Measurements from ENCODE around the gene COG2.

Gene COG2

DNA sequence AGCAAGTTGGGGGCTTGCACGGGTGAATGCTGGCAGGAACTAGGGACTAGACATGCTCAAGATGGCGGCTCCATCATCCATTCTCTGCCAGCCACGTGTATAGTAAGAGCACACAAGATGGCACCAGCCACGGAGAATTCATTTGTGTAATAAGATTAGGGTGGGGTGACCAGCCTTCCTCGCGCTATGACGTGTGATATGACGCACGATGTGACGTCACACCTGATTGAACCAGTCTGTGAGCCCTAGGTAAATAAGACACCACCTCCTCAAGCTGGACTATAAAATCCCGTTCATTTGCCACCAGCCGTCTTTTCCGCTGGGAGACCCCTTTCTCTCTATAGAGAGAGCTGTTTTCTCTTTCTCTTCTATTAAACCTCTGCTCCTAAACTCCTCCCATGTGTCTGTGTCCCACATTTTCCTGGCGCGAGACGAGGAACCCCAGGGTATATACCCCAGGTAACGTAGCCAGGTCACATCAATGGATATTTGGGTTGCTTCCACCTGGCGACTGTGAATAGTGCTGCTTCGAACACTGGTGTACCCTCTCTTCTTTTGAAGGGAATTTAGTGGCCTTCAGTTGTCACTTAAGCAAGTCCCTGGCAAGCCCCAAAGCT lies 18.1 kb upstream of the COG2 start:
- TF ChIP-seq, protein P1, sequence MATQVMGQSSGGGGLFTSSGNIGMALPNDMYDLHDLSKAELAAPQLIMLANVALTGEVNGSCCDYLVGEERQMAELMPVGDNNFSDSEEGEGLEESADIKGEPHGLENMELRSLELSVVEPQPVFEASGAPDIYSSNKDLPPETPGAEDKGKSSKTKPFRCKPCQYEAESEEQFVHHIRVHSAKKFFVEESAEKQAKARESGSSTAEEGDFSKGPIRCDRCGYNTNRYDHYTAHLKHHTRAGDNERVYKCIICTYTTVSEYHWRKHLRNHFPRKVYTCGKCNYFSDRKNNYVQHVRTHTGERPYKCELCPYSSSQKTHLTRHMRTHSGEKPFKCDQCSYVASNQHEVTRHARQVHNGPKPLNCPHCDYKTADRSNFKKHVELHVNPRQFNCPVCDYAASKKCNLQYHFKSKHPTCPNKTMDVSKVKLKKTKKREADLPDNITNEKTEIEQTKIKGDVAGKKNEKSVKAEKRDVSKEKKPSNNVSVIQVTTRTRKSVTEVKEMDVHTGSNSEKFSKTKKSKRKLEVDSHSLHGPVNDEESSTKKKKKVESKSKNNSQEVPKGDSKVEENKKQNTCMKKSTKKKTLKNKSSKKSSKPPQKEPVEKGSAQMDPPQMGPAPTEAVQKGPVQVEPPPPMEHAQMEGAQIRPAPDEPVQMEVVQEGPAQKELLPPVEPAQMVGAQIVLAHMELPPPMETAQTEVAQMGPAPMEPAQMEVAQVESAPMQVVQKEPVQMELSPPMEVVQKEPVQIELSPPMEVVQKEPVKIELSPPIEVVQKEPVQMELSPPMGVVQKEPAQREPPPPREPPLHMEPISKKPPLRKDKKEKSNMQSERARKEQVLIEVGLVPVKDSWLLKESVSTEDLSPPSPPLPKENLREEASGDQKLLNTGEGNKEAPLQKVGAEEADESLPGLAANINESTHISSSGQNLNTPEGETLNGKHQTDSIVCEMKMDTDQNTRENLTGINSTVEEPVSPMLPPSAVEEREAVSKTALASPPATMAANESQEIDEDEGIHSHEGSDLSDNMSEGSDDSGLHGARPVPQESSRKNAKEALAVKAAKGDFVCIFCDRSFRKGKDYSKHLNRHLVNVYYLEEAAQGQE (IDR thresholded peaks at IDR 0.05; ENCODE audit: insufficient read depth in 1 of 2, low read depth in 2 of 2, low read length in 2 of 2) = no peak
- TF ChIP-seq SIN3A (IDR thresholded peaks at IDR 0.05; ENCODE audit: borderline replicate concordance, insufficient read depth, low read length) = no peak
- TF ChIP-seq POLR2AphosphoS5 (IDR thresholded peaks at IDR 0.05; ENCODE audit: low read depth, low read length) = no peak
- TF ChIP-seq FOXP2 (optimal IDR thresholded peaks at IDR 0.05; ENCODE audit: borderline replicate concordance, extremely low read depth, extremely low read length, insufficient read depth) = no peak
- TF ChIP-seq TAF1 (IDR thresholded peaks at IDR 0.05; ENCODE audit: borderline replicate concordance, insufficient read depth, low read length) = no peak

DNA sequence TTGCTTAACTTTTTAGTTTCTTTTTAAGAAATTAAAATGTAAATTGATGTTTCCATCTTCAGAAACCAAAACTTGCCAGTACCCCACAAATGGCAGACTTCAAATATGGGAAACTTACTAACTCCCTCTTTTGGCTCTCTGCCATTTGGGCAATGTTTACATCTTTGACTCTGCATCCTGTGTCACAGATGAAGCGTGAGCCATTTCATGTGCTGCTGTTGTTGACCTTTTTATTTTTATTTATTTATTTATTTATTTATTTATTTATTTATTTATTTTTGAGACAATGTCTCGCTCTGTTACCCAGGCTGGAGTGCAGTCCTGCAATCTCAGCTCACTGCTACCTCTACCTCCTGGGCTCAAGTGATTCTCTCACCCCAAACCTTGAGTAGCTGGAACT lies 16.0 kb upstream of the COG2 start:
- TF ChIP-seq TAF1 (IDR thresholded peaks at IDR 0.05; ENCODE audit: borderline replicate concordance, insufficient read depth, low read length) = no peak
- no peak for TF ChIP-seq FOXP2 (optimal IDR thresholded peaks at IDR 0.05; ENCODE audit: borderline replicate concordance, extremely low read depth, extremely low read length, insufficient read depth)
- no peak for TF ChIP-seq POLR2AphosphoS5 (IDR thresholded peaks at IDR 0.05; ENCODE audit: low read depth, low read length)
- TF ChIP-seq, protein P1 (IDR thresholded peaks at IDR 0.05; ENCODE audit: insufficient read depth in 1 of 2, low read depth in 2 of 2, low read length in 2 of 2) = no peak
- TF ChIP-seq SIN3A (IDR thresholded peaks at IDR 0.05; ENCODE audit: borderline replicate concordance, insufficient read depth, low read length) = no peak

DNA sequence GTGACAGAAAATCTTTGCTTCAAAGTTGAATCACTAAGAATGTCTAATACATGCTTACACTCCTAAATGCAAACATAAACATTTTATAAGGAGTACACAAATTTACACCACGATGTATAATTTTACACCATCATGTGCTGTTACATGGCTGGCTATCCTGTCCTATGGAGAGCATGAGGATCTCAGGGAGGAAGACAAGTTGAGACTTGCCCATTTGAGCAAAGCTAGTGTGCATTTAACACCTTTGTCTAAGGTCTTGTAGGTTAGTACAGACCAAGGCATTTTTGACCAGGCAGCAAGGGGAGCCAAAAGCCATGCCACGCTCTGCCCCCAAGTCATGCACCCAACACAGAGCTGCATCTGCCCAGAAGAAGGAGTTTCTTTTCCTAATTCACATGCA lies 14.5 kb upstream of the COG2 start:
- no peak for TF ChIP-seq FOXP2 (optimal IDR thresholded peaks at IDR 0.05; ENCODE audit: borderline replicate concordance, extremely low read depth, extremely low read length, insufficient read depth)
- TF ChIP-seq POLR2AphosphoS5 (IDR thresholded peaks at IDR 0.05; ENCODE audit: low read depth, low read length) = no peak
- no peak for TF ChIP-seq SIN3A (IDR thresholded peaks at IDR 0.05; ENCODE audit: borderline replicate concordance, insufficient read depth, low read length)
- TF ChIP-seq, protein P1 (IDR thresholded peaks at IDR 0.05; ENCODE audit: insufficient read depth in 1 of 2, low read depth in 2 of 2, low read length in 2 of 2) = no peak
- TF ChIP-seq TAF1 (IDR thresholded peaks at IDR 0.05; ENCODE audit: borderline replicate concordance, insufficient read depth, low read length) = no peak

DNA sequence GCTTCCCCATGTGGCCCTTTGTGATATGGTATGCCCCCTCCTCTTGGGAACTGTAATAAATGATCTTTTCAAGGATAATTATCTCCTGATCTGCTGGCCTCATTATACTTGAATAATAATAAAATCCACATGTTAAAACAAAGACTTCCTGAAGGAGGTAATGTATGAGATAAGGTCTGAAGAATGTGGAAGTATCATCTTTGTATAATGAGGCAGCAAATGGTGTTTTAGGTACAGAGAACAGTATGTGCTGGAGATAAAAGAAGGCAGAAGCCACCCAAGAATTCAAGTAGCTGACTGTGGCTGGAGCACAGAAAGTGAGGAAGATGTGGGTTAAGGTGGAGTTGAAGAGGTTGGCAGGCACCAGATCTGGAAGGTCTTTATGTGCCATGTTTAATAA lies 12.8 kb upstream of the COG2 start:
- TF ChIP-seq FOXP2 (optimal IDR thresholded peaks at IDR 0.05; ENCODE audit: borderline replicate concordance, extremely low read depth, extremely low read length, insufficient read depth) (no peak), TAF1 (IDR thresholded peaks at IDR 0.05; ENCODE audit: borderline replicate concordance, insufficient read depth, low read length) (no peak), SIN3A (IDR thresholded peaks at IDR 0.05; ENCODE audit: borderline replicate concordance, insufficient read depth, low read length) (no peak), POLR2AphosphoS5 (IDR thresholded peaks at IDR 0.05; ENCODE audit: low read depth, low read length) (no peak)
- TF ChIP-seq, protein P1 (IDR thresholded peaks at IDR 0.05; ENCODE audit: insufficient read depth in 1 of 2, low read depth in 2 of 2, low read length in 2 of 2) = no peak
